Endometrium (tissue), 2 donors: Measurements from ENCODE around the gene PCBD1.

Experiments used
- FAIRE-seq: peaks from 2 replicates; lab custom pipeline; 2012; peaks lifted over from hg19 to GRCh38; lab: Jason Lieb, UNC
- donor health status: control.
- donor health status: control.

Gene PCBD1

DNA sequence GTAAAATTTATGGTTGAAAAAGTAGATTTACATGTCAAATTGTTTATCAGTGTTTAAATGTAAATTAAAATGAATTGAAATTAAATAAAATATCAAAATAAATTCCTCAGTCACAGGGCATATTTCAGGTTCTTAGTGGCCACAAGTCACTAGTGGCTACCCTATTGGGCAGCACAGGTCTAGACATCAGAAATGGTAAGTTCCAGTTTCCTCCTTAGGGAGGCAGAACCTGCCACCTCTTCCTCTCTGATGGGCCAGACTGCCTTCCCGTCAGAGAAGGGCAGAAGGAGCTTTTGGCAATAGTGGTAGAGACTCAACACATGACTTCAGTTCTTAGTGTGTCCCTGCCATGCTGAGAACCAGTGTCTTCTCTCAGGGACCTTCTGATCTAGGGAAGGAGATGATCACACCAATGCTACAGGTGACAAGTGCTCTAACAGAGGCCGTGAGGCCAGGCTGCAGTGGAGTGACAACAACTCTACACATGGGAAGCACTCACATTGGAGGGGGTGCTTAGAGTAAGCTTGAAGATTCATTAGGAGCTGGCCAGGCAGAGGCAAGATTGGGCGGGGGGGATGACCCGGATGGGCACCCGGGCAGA lies 14.4 kb upstream of the PCBD1 start:
- FAIRE-seq, result no peak

DNA sequence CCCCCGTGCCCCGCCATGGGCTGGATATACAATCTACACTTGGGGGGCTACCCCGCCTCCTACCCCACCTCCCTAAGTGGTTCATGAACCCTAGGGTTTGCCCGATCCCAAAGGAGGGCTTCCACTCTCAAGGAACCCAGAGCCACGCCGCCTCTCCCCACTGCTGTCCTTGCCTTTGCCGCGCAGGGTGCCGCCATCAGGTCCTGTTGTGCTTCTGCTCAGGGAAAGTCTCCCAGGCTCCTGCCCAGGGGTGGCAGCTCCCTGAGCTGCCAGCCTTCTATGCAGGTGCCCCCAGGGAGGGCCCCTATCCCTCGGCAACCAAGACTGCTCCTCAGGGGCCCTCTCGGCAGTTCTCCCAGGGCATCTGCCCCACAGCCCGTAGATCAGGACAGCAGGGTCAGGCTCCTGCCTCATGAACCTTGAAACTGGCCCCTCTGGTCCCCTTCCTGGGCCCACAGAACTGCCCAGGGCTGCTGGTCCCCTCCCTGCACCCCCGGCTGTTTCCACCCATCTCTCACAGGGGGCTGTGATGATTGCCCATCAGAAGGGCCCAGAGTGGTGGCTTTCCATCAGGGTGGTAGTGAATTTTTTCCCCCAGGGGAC lies 13.0 kb upstream of the PCBD1 start:
- no peak for FAIRE-seq

DNA sequence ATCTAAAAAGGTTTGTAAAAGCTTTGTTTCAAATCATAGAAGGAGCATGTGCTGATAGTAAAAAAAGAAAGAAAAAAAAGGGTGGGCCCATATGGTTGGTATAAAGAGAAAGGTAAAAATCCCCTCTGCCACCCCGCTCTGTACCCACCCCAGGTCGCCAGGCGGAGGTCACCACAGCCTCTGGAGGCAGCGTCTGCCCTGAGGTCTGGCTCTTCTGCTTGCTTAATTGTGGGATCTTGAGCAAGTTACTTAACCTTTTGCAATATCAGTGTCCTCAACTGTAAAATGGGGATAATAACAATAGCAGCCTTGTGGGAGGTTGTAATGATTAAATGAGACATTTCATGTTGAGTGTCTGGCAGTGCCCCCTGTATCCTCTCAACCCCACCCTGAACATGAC lies 10.7 kb upstream of the PCBD1 start:
- FAIRE-seq, result no peak

DNA sequence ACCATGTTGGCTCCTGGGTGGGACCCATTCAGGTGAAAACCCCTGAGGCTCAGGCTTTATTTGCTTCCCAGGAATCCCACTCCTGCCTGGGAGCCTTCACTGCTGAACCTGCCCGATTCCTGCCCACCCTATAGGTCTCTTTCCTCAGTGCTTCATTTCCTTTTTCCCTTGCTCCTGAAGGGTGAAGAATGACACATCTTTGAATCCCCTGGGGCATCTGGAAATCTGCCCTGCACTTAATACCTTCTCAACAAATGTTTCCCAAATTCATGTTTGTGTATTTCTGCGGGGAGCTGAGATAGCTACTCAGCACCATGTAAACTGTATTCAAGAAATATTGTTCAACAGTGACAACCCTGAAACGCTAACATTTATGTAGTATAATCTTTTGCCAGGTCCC lies 10.3 kb upstream of the PCBD1 start:
- no peak for FAIRE-seq

DNA sequence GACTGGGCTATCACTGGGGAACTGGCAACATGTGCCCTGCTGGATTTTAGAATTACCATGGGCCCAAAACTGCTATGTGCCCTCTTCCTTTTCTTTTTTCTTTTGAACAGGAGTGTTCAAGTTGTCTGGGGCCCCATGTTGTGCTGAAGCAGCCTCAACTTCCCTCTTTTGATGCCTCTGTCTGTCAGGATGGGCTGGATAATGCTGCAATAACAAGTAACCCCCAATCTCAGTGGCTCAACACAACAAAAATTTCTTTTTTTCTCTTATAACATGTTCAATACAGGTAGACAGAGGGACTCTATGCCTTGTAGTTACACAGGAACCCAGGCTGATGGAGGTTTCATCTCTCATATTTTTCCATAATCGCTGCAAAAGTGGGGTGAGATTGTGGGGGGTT lies 8.2 kb upstream of the PCBD1 start:
- no peak for FAIRE-seq

DNA sequence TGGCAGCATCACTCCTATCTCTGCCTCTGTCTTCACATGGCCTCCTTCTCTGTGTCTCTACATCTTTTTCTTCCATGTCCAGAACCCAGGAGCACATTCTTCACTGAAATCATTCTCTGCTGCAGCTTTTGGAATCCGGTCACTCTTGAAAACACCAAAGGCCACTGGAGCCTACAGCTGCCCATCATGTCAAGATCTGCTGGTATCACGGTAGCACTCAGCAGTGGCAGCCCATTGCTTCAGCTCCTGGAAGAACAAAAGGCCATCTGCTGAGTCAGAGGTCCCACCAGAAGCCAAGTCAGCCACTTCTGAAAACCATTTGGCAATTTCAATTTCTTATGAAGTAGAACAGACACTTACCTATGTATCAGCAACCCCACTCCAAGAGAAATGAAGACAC lies 6.1 kb upstream of the PCBD1 start:
- FAIRE-seq, result no peak

DNA sequence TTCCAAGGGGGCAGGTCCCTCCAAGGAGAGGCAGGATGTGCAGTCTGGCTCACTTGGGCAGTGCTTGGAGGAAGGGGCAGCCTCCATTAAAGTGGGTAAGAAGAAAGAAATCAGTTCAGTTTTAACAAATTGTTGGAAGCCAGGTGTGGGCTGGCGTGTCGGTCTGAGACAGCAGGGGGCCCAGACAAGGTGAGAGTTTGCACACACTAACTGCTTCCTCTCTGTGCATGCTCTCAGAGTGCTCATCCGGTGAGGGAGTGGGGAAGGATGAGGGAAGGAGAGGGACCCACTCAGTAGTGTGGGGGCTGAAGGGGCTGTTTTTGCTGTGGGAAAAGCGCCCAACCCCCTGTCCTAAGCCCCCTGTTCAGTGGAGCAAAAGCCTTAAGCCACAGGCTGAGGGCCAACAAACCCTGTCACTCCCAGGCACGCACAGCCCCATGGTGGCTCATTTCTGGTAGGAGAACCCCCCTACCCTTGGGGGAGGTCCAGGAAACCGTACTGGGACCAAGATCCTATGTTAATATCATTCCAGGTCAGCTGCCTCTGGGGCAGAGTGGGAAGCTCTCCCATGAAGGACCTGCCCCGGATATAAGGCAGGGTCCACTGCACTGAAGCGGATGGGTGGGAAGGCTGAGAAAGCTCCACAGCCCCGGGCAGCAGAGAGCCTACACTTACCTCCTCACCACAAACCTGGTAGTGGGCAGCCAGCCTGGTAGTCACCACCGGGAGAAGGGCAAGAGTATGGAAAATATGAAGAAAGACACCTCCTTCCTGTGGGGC lies 5.1 kb upstream of the PCBD1 start:
- no peak for FAIRE-seq

DNA sequence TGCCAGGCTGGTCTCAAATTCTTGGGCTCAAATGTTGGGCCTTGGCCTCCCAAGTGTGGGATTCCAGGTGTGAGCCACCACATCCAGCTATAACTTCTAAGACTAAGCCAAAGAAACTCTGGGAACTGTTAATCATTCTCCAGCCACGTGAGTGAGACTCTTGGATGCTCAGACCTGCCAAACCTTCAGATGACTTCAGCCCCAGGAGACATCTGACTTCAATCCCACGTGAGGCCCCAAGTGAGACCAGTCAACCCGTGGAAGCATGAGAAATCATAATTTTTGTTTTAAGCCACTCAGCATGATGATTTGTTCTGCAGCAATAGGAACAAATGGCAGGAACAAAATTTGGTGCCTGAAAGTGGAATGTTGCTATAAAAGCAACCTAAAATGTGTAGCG lies 4.3 kb upstream of the PCBD1 start:
- FAIRE-seq, result no peak

DNA sequence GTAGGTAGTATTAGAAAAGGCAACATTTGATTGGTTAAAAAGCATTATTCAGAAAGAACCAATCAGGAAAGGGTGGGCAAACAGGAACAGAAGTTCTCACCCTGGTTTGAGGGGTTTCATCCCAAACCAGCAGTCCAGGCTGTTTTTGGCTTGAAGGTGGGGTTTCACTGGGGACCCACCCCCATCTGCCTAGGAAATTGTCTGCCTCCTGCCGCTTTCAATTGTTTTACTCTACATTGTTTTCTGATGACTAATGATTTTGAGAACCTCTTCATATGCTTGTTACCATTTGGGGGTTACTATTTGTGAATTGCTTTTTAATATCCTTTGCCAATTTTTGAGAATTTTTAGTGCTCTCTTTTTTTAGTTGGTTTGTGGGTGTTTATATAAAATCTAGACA lies 3.3 kb upstream of the PCBD1 start:
- peak; percentile 4 for FAIRE-seq

DNA sequence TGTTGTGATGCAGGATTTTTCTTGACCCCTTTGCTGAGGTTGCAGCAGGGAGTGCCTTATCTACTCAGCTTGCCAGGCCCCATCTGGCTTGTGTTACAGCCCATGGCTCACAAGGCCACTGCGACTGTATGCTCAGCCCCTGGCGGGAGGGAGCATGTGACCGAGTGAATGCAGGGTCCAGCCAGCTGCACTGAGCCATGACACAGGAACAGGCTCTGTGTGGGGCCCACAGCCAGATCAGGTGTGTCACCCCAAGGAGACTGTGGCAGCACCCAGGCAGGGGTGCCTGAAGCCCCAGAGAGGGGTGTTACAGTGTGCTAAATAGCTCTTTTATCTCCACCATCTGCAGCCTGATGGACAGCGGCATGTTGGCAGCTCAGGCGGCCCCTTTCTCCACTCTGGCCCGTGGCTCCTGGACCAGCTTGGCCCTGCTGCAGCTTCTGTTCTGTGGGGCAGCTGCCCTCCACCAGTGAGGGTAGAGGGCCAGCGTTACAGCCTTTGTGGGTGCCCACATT lies 2.6 kb upstream of the PCBD1 start:
- FAIRE-seq, result no peak

DNA sequence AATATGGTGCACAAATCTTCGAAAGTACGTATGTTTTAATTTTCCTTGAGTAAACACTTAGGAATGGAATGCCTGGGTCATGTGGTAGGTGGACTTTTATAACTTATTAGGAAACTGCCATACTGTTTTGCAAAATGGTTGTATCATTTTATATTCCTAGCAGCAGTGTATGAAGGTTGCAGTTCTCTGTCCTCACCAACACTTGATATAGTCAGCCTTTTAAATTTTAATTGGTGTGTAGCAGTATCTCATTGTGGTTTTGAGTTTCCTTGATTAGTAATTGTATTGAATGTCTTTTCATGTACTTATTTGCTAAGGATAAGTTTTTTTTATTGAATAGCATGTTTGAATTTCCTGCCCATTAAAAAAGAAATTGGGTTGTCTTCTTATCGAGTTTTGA lies 926 bp upstream of the PCBD1 start:
- no peak for FAIRE-seq

DNA sequence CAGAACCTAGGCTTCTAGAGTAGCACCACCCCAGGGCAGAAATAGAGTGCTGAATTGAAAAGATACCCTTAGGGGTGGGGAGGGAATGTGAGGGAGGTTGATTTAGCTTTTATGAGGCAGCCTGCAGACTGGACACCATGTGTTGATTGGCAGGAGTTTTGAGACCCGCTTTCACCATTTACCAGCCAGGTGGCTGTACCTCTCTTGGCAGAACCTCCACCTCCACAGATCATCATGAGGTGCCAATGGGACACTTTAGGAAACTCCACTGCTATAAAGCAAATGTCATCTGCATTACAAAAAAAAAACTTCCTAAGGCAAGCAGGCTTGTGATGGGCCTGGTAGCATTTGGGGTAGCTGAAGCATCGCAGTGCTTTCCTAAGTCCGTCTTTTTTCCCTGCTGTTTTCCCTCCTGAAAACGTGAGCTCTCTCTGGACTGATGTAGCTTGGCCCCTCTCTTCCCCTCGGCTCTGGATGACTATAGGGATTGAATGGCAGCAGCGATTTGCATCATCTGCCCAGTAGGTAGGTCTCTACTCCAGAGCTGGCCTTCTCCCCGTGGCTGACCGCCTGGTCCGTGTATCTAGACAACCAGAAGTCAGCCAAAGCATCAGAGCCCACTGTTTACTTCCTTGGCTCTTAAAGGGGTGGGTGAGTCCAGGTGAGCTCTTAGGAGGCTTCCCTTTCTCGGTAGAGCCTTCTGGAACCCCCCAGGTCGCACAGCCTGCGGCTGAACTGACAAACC lies 1.3 kb downstream of the PCBD1 start:
- no peak for FAIRE-seq

DNA sequence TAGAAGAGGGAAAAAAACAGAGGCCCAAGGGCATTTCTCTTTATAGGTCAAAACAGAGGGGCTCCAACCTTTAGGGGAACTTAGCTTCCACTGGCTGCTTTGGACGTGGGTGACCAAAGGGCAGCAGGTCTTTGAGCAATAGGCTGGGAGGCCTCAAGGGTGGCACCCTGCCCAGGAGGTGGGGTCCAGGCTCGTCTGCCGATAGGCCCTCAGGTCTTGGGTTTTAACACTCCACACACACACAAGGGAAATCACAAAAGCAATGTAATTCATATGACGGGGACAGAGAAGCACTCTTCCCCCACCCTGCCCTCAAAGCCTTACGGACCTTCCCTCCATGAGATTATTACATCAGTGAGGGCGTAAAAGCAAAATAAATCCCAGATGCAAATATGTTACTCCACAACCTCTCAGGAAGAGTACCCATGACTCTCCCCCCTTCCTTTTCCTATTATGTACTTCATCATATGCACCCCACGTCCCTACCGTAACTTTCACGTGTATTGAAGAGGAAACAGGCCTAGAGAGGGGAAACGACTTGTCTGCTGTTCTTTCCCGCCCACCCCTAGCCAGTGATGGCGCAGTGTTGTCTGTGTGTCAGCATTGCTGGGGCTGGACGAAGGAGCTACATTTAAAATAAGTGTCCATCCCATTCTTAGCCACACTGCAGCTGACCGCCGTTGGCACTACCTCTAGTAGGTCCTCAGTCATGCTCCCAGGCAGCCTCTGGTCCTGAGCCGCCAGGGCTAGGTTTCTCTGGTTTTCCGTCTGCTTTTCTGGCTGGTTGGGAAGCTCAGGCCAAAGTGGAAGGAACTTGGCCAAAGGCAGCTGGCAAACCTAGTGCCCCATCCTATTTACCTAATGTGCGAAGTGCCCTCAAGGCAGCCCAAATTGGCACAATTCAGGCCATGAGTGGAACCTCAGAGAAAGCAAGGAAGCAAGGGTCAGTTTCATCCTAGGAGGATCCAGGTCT lies 2.1 kb downstream of the PCBD1 start:
- FAIRE-seq, result no peak

DNA sequence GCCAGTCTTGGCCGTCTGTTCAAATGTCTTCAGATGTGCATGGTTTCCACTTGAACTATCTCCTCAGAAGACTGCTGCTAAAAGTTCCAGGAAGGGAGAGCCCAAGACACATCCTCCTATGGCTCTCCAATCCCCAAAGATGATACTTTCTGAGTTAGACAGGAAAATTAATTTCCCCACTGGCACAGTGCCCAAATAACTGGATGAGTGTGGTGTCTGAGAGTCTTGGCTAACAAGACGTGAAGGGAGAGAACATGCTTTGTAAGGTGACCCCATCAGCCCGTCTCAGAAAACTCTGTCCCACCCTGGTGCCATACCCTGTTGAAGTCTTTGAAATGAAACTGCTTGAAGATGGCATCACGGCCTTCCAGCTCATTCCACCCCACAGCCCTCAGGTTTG lies 2.9 kb downstream of the PCBD1 start:
- no peak for FAIRE-seq

DNA sequence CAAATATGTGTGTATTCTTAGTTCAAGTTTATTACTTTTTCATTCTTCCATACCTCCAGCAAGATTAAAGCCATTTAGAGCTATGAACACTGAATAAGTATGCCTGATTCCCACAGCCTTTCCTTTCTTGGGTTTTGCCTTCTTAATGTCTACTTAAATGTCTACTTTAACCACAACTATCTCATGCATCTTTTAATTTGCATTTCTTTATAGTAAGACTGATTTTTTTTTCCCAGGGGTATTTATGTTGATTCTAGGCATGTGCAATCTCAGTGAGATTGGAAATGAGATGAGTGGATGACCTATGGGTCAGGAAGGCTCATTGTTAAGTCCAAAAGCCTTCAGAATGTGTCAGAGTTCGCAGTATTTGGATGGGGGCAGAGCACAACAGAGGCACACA lies 3.6 kb downstream of the PCBD1 start:
- FAIRE-seq, result no peak

DNA sequence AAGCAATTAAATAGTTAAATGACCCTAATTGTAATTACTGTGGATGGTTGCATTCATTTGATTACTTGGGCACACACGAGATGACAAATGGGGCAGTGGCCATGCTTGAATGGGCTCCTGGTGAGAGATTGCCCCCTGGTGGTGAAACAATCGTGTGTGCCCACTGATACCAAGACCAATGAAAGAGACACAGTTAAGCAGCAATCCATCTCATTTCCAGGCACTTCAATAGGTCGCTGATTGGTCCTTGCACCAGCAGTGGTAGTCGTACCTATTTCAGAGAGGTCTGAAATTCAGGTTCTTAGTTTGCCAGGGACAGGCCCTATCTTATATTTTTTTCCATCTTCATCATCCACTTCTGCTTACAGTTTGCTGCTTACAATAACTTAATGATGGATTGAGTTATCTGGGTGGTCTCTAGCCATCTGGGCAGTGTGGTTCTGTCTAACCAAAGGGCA lies 8.3 kb downstream of the PCBD1 start:
- no peak for FAIRE-seq

DNA sequence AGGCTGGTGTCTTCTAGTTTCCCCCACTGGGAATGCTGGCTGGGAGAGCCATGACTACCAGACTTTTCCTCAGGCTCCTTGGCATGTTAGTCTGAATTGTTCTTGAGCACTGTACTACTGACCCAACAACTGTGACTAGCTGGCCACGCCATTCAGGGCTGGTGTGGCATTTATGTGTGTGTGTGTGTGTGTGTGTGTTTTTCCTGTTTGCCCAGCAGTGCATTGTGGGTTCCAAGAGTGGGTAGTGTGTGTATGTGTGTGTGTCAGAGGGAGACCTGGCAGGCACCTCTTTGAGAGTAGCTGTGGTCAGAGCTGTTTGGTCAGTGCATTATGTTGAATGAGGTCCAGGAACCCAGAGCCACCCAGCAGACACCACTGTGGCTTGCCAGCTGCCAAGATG lies 9.2 kb downstream of the PCBD1 start:
- FAIRE-seq, result no peak

DNA sequence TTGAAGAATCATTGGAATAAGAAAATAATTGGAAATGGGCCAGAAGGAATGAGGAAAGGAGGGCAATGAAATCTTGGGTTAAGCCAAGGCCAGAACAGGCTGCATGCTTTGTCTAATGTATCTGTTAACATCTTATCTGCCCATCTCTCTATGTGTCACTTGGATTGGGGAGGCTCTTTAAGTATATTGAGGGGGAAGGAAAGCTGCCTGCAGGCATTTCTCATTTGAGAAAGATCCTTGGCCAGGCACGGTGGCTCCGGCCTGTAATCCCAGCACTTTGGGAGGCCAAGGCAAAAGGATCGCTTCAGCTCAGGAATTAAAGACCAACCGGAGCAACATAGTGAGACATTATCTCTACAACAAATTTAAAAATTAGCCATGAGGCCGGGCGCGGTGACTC lies 14.3 kb downstream of the PCBD1 start:
- FAIRE-seq, result no peak

DNA sequence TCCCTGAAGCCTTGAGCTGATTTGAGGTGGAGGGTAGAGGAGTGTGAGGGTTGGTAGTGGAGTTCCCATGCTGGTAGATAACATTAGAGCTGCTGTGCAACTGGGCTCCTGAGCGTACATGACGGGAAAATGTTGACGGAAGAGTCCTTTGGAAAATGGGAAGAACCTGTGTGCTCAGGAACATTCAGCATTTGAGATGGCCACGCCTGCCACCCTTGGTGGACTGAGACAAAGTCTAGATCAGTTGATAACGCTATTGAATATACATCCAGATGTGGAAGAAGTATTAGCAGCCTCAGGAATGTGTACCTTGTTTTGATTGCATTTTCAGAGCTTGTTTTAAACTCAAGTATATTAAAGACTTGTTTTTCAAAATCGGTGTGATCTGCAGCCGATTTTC lies 16.1 kb downstream of the PCBD1 start:
- FAIRE-seq, result no peak

DNA sequence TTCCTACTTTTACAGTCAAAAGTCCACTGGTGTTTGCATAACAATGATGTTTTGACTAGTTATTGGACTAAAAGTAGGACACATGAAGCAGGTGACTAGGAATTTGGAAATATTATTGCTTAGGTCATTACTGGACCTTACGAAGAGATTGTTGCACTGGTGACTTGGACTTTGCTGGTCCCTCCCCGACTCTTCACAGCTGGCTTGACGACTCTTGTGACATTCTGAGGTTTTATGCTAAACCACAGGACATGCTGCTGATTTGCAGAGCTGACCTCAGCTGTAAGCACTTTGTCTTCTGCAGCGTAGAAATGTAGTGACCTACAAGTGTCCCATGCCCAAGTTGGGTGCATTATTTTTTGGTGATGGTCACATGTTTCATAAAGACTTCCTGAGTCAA lies 21.9 kb downstream of the PCBD1 start:
- no peak for FAIRE-seq

DNA sequence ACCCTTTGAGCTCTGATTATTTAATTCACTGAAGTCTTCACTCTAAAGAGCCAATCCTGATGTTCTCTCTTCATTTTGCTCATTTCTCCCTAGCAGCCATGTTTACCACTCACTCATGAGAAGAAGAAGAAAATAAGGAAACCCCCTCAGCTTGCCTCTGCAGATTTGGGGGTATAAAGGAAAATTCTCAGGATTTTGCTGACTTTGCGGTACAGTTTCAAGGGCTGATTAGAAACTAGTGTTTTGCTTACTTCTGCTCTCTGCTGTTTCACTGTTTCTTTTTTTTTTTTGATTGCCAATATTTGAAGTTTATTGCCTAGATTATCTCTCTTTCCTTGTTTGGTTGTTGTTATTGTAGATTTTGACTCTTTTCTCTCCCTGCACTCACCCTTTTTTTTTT lies 23.4 kb downstream of the PCBD1 start:
- FAIRE-seq, result no peak
